Measurements from ENCODE around the gene LRRC2. TPM values are rescaled to one million over a fixed set of nuclear protein-coding genes. Genes with fewer than 3 reads are reported as not detected.

Gene LRRC2
- total and polyA plus RNA-seq, 2 donors (not counting 3 experiments of a cell fraction or from before 2014, with no cell fraction given): 0.14 to 0.73 TPM

GRCh38 chr3:46599590-46599989 is 33.5 kb upstream of the LRRC2 start:
- no peaks in the 10 kb centered on the region for H3K79me2 ChIP-seq (ENCODE audit: control insufficient read depth, insufficient read depth, low read length)
- H2AFZ ChIP-seq (ENCODE audit: low read depth, low read length): no peak overlapping the region
- no peak overlapping the region for H3K4me2 ChIP-seq (ENCODE audit: insufficient read depth, low read length)
- POLR2A ChIA-PET: no interaction called here
- H3K9me1 ChIP-seq (replicated peaks; ENCODE audit: control insufficient read depth, extremely low read depth, insufficient read depth, low read length): no peaks in the 10 kb centered on the region
- no peaks in the 10 kb centered on the region for H3K4me1 ChIP-seq (ENCODE audit: control insufficient read depth, extremely low read depth, insufficient read depth, low read length)
- intact Hi-C loops (cut with micrococcal nuclease) (no loop called here), dilution Hi-C loops (cut with MboI; ENCODE audit: extremely low pct_ligation_motif_present, low sequenced_read_pairs) (no loop called here)
- H3K27ac ChIP-seq (ENCODE audit: insufficient read depth, low read depth, low read length): no peak overlapping the region
- CTCF ChIA-PET: interaction anchor here (1.3 to 1.9 kb wide), 3 partner anchors 8 to 111 kb away, joined by 3 to 7 read pairs (median 6); no protein-coding TSS in a partner anchor
- TF ChIP-seq FOS (IDR thresholded peaks at IDR 0.05; ENCODE audit: borderline replicate concordance, insufficient read depth, low read length) (no peak), MYC (IDR thresholded peaks at IDR 0.05; ENCODE audit: low read depth, low read length) (no peak), POLR2A (IDR thresholded peaks at IDR 0.05; ENCODE audit: low read depth, low read length) (no peak), EZH2 (IDR thresholded peaks at IDR 0.05; ENCODE audit: borderline replicate concordance, low read depth, low read length, severe bottlenecking) (no peak), GATA2 (IDR thresholded peaks at IDR 0.05; ENCODE audit: insufficient read depth, insufficient read length, low read depth, low read length) (no peak), CTCF (IDR thresholded peaks at IDR 0.05; ENCODE audit: extremely low read depth in 1 of 2, insufficient read depth in 1 of 2, low read depth in 1 of 2, low read length in 2 of 2) (no peak), JUN (IDR thresholded peaks at IDR 0.05; ENCODE audit: borderline replicate concordance, insufficient read depth, insufficient read length, low read depth) (no peak), POLR2AphosphoS5 (IDR thresholded peaks at IDR 0.05; ENCODE audit: insufficient read depth, low read depth, low read length) (no peak)
- TF ChIP-seq, protein P1, sequence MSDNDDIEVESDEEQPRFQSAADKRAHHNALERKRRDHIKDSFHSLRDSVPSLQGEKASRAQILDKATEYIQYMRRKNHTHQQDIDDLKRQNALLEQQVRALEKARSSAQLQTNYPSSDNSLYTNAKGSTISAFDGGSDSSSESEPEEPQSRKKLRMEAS (IDR thresholded peaks at IDR 0.05; ENCODE audit: insufficient read depth, insufficient read length): no peak
- no peaks in the 10 kb centered on the region for H3K36me3 ChIP-seq (ENCODE audit: control insufficient read depth in 2 of 2, extremely low read depth in 1 of 2, insufficient read depth in 2 of 2, low read length in 2 of 2)
- H4K20me1 ChIP-seq (replicated peaks; ENCODE audit: control insufficient read depth, extremely low read depth, insufficient read depth, low read length): no peaks in the 10 kb centered on the region
- H3K4me3 ChIP-seq (replicated peaks in 1 of 3; ENCODE audit: insufficient read depth in 1 of 3, low read depth in 1 of 3, low read length in 3 of 3): no peak overlapping the region
- no peak overlapping the region for H3K9ac ChIP-seq (replicated peaks; ENCODE audit: extremely low read depth, insufficient read depth, low read length)
- no TSS peak for BruUV-seq (replicated peaks)
- FAIRE-seq (no peak), DNase-seq (ENCODE audit: low read depth, low spot score) (no peak)
- no peaks in the 10 kb centered on the region for H3K9me3 ChIP-seq (replicated peaks; ENCODE audit: control insufficient read depth, insufficient read depth, low read length)
- peaks cover 0 to 2% of the 10 kb centered on the region in 2 experiments for H3K27me3 ChIP-seq (ENCODE audit: control insufficient read depth in 2 of 2, insufficient read depth in 2 of 2, low read length in 2 of 2)
